ENCODE measurements around the gene BDH1.
"Not testable (repeated sequence)": the region's sequence is repeated elsewhere in the genome, so short reads cannot be mapped to it uniquely, and the experiment has no call there.

The BDH1 gene

DNA sequence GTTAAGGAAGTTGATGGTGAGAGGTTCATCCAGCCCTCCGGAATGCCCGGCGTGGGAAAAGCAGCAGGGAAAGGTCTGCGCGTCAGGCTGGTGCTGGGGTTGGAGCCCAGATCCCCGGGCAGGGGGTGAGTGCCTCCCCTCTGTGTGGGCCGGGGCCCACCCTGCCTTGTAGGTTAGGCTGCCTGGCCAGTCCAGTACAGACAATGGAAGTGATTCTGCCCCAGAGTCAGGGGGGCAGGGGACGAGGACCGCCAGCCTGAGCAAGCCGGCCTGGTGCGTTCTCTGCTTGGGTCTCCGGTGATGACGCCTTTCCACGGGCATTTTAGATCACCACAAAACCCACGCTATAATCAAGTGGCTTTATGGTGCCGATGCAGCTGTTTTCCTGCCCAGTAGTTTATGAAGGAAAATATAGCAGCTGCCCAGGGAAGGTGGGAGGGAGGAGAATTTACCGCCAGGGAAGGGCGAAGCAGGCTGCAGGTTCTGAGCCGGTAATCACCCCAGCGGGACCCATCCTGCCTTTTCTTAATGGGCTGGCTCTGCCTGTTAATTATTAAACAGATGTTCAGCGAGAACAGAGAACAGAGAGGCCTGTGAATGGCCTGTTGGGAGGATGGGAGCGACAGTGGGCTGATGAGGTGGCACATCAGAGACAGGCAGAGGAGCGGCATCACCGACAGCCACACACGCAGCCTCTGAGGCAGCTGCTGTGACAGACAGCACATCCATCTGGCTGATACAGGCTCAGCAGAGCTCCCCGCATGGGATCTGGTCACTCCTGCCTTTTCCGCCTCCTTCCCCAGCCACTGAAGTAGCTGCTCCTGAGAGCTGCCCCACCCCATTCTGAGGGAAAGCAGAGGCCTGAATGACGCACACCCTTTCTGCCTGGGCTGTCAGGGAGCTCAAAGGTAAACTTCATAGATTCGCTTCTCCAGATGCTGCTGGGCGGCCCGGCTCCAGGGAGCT is 35.2 kb downstream of the BDH1 start:
- no peak for DNase-seq

DNA sequence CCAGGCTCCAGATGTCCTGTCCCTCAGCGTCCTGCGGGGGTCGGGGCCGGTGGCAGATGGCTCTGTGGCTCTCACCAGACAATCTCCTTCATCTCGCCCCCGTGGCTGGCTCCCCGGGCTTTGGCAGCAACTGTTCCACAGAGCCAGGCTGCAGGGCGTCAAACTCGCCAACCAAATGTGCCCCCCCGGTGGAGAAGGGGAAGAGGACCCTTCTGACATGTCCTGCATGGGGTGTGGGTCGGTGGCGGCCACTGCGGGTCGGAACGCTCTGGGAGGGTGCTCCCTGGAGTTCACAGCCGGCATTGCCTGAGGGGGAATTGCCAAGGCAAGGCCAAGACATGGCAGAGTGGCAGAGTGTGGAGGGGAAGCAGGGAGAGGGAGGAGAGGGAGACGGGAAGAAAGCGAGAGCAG is 36.0 kb downstream of the BDH1 start:
- DNase-seq = no peak

DNA sequence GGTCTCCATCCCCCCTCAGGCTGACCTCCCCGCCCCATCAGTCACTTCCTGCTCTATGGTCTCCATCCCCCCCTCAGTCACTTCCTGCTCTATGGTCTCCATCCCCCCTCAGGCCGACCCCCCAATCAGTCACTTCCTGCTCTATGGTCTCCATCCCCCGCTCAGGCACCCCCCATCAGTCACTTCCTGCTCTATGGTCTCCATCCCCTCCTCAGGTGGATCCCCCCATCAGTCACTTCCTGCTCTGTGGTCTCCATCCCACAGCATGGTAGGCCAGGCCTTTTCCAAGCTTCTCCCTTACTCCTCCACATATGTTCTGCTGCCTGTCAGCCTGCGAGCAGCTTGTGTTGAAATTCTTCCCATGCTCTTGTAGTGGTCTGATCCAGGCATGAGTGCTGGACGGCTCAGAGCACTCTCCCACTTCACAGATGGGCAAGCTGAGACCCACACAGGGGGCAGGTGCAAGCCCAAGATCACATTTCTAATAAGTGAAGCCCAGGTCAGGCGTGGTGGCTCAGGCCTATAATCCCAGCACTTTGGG is 36.8 kb downstream of the BDH1 start:
- DNase-seq = no peak

DNA sequence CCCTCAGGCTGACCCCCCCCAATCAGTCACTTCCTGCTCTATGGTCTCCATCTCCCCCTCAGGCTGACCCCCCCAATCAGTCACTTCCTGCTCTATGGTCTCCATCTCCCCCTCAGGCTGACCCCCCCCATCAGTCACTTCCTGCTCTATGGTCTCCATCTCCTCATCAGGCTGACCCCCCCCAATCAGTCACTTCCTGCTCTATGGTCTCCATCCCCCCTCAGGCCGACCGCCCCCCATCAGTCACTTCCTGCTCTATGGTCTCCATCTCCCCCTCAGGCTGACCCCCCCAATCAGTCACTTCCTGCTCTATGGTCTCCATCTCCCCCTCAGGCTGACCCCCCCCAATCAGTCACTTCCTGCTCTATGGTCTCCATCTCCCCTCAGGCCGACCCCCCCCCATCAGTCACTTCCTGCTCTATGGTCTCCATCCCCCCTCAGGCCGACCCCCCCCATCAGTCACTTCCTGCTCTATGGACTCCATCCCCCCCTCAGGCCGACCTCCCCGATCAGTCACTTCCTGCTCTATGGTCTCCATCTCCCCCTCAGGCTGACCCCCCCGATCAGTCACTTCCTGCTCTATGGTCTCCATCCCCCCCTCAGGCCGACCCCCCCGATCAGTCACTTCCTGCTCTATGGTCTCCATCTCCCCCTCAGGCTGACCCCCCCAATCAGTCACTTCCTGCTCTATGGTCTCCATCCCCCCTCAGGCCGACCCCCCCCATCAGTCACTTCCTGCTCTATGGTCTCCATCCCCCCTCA is 37.7 kb downstream of the BDH1 start:
- DNase-seq = not testable (repeated sequence)

DNA sequence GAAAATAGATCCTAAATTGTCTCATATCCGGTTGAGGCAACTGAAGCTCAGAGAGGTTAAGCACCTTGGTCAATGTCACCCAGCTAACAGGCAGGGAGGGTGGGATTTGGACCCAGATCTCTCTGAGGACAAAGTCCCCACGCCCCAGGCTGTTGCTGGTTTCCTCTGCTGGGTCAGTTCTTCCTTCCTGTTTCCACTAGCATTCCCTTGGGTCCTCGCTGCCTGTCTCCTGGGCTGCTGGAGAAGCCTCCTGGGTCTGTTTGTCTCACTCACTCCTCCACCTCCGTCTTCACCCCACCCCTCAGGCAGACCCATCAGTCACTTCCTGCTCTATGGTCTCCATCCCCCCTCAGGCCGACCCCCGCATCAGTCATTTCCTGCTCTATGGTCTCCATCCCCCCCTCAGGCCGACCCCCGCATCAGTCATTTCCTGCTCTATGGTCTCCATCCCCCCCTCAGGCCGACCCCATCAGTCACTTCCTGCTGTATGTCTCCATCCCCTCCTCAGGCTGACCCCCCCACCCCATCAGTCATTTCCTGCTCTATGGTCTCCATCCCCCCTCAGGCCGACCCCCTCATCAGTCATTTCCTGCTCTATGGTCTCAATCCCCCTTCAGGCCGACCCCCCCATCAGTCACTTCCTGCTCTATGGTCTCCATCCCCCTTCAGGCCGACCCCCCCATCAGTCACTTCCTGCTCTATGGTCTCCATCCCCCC is 38.7 kb downstream of the BDH1 start:
- DNase-seq = peak; percentile 30

DNA sequence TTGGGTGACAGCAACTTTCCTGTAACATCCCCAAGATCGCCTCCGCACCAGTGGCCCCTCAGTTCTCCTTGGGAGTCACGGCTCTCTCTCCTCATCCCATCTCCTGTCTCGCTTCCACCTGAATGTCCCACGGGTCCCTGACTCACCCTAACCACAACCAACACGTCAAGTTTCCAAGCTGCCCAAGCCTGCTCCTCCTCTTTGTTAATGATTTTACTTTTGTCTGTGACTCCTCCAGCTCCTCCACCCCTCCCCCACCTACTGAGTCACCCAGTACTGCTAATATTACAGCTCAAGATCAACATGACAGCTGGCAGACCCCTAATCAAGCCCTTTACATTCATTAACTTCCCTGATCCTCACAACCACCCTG is 39.3 kb downstream of the BDH1 start:
- no peak for DNase-seq

DNA sequence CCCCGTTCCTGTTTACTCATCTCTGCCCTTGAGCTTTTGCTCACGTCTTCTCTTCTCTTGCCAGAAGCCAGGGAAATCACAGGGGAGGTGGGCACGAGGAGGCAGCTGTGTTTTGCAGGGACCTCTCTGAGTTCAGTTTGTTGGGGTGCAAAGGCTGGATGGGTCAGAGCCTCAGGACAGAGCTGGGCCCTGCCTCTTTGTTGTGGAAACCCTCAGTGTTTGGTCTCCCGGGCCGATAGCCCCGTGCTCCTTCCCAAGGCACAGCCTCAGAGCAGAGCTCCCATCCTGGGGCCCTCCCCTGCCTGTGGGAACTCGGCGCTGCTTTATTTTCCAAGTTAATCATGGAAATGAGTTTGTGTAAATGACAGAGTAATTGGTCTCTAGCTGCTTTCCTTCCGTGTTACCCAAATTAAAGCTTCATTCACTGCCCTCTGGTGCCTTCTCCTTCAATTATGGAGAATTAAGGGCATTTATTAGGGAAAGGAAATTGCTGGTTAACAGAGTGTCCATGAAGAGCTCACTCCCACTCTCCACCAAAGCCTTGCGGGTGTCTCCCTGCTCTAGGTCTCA is 40.9 kb downstream of the BDH1 start:
- DNase-seq = no peak

DNA sequence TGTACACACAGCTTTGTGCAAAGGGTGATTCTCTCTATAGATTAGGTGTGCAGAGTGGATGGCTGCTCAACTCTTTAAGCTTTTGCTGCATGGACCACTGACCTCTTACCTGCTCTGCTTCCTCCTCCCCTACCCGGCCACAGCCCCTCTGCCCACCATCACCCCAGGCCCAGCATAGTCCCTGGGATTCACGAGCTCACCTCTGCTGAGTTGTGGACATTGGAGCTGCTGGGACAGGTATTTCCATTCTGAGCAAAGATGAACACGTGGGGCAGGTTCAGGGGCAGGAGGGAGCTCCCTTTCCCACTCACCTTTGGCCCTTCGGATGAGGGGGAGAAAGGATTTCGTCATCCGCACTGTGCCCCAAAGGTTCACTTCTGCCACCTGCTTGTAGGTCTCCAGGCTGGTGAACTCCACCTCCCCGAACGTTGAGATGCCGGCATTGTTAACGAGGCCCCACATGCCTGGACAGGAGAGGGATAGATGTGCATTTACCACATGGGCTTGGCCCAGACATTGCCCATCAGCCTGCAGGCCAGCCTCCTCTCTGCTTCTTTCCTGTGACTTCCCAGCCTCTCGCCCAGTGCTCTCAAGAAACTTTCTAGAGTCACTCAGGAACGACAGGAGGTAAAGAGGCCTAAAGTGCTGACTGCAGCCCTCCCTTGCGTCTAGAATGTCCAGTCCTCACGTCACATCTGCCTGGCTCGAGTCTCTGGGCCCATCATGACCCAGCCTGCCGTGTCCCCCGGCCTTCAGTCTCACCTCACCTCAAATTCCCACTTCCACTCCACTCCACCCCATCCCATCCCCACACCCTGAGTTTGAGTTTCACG is 41.6 kb downstream of the BDH1 start:
- no peak for DNase-seq

DNA sequence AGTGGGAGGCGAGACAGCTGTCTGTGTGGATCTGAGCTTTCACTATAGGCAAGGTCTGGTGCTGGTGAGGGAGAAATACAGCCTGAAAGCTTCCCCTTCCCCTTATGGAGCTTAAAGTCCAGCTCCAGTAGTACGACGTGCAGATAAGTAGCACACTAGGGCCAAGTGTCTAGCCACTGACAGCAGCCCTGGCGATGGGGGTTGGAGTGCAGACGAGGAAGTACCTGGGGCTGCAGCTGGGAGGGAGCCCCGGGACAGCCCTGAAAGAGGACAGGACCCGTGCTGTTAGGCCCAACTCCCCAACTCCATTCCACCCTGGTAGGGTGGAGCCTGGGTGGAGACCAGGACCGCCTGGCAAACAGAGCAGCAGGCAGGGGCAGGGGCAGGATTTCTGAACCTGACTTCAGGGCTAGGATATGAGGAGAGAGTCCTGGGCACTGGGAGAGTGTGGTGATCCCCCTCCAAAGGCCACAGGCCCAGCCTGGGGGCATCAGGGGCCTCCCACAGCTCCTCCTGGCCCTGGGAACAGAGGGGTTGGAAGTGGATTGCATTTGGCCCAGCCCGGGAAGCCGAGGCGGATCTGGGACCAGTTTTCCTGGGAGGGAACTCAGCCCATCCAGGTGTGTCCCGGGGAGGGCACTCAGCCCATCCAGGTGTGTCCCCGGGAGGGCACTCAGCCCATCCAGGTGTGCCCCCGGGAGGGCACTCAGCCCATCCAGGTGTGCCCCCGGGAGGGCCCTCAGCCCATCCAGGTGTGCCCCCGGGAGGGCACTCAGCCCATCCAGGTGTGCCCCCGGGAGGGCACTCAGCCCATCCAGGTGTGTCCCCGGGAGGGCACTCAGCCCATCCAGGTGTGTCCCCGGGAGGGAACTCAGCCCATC is 42.8 kb downstream of the BDH1 start:
- no peak for DNase-seq

DNA sequence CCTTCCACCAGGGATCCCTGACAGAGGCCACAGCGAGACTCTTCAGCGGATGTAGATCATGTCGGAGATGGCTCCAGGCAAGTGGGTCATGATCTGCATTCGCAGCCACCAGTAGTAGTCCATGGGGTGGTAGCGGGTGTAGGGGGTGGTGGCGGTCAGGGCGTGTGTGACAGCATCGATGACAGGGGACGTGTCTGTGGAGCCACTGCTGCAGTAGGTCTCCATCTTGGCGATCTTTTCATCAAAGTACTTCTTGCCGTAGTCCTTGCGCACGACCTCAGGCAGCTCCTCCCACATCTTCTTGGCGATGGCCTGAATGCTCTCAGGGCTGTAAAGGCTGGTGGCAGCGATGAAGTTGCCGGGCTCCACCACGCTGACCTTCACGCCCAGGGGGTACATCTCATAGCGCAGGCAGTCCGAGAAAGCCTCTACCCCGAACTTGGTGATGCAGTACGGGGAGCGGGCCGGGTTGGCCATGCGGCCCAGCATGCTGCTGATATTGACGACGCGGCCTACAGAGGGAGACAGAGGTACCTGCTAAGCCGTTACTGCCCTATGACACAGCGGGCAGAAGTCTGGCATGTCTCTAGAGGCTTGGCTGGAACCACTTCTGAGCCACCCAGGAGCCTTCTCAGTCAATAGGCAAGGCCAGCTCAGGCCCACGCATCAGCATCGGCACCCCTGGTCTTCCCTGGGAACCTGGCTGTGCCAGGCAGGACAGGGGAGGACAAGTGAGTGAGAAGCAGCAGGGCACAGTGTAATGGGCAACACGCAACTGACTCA is 43.7 kb downstream of the BDH1 start:
- DNase-seq = no peak

DNA sequence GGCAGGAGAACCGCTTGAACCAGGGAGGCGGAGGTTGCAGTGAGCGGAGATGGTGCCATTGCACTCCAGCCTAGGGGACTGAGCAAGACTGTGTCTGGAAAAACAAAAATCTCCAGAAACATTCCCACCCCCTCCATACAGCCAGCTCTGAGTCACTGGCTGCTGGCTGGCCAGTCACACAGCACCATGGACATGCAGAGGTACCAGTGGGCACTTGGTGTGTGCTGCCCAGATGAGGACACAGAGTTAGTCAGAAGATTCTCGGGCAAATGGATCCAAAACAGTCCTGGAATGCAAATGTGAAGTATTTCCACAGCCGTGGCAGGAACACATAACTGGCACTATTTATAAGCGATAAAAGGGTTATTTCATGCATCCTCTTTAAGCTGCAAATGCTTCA is 44.6 kb downstream of the BDH1 start:
- no peak for DNase-seq

DNA sequence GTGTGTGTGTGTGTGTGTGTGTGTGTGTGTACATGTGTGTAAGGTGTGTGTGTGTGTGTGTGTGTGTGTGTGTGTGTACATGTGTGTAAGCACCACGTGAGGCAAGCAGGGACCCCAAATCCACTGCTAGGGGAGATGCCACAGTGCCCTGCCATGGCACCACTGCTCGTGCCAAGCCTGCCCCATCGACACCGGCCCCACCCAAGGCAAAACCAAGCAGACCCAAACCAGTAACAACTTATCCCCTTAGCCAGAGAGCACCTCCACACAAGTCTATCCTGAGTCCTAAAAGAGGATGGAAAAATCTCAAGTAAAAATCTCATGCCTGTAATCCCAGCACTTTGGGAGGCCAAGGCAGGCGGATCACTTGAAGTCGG is 45.1 kb downstream of the BDH1 start:
- no peak for DNase-seq

DNA sequence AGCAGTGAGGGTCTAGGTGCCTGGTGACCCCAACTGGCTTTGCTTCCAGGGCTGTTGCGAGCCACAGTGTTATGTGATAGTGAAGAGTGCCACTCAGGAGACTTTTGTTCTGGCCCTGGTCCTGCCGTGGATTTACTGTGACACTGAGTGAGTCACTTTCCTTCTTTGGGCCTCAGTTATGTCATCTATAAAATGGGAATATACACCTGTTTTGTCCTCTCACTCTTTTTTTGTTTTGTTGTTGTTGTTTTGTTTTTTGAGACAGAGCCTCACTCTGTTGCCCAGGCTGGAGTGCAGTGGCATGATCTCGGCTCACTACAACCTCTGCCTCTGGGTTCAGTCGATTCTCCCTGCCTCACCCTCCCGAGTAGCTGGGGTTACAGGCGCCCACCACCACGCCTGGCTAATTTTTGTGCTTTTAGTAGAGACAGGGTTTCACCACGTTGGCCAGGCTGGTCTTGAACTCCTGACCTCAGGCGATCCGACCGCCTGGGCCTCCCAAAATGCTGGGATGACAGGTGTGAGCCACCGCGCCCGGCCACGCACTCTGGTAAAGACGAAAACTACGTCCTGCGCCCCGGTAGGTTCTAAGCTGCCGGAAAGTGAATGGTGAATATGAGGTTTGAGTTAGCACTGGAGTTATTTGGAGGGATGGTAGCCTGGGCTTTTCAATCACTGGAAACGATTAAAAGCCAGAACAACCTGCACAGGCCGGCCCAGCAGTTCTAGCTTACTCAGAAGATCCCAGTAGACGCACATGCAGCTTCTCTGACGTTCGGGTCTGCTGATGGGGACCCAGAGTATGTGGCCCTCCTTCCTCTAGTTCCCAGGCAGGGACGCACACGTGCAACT is 46.6 kb downstream of the BDH1 start:
- no peak for DNase-seq

DNA sequence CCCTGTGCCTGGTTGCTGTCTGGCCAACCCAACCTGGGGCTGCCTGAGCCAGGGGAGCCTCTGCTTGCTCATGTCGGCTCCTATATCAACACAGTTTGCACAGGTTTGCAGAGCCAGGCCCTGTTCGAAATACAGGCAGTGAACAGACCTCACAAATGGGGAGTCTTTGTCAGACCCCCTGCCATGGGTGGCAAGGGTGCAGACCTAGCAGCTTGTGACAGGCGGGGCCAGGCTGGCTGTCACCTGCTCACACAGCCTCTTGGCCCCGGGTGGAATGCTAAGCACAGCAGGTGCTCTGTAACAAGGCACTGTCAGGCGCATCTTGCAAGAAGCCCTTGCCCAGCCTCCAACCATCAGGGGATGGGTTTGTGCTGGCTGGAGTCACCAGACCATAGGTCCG is 47.3 kb downstream of the BDH1 start:
- DNase-seq = no peak

DNA sequence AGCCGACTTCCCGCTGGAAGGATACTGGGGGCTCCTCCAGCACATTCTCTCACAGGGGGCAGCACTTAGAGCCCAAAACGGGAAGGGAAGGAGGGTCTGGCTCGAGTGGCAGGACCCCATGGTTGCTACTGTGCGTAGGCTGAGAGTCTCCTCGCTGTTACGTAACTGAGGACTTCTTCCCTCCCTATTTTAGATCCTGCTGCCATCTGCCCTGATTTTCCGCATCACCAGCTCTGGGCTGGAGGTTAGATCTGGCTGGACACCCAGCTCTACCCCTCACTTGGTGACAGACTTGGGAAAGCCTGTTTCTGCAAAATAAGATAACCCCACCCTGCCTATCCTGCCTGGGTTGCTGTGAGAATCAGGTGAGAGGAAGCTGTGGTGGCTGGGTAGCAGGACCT is 47.7 kb downstream of the BDH1 start:
- no peak for DNase-seq

DNA sequence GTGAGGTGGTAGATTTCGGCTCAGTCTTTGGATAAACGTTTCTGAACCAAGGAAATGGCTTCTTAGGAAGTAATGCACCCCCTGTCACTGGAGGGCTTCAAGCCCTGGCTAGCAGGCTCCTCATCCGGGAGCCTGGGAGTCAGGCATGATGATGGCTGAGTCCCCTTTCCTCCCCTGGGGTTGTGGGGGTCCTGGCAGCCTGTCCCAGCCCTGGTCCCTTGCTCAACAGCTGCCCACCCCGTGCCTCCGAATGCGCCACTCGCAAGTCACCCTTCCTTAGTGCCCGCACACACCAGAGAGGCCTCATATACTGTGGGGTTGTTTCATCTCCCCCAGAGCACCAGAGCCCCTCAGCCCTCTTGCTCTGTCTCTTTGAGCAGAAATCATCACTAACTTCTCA is 48.2 kb downstream of the BDH1 start:
- no peak for DNase-seq

DNA sequence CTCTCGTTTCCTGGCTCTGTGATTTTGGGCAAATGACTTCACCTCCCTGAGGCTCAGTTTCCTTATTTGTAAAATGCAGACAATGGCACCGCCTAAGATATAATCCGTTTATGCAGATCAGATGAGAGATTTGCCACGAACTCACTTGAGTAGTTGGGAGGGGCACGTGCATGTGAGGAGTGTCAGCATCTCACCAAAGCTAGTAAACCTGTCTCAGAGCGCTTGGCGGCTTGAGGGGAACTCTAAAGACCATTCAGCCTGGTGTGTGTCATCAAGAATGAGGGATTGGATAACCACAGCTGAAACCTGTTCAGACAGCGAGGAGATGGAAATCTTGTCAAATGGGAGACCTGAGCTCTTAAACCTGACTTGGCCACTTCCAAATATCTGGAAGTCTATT is 48.7 kb downstream of the BDH1 start:
- DNase-seq = no peak

DNA sequence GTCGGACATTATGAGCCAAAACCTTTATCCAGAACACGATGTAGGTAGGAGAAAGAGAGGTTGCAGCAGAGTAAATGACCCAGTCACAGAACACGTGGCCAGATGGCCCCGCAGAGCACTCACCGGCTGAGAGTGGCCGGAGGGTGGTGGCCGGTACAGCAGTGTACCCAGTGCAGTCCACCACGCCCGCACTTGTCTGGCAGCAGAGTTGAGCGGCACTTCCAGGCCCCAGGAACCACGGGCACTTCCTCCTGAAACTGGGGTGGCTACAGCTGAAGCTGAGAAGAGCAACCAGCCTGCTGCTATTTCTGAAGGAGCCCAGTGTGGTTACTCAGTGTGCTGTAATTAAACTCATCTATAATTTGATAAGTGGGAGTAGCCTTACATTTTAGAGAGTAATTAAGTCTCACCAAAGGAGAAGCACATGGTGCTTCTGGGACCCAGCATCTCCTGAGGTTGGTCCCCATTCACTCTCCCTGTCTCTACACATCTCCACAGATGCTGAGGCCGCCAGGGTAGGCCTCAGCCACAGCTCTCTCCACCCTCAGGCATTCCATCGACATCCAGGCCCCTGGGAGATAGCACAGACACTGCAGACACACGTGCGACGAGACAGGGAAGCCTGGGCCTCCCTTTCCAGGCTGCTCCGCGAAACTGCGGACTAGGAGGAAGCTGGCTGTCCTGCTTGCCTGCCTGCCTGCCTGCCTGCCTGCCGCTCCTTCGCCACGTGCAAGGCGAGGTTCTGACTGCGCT is 49.8 kb downstream of the BDH1 start:
- no peak for DNase-seq
